Right hindlimb (tissue), 1 donor: Measurements from ENCODE around the gene RFNG.

Experiments used
- DNase-seq: peaks from one replicate; pipeline ENCODE4 v3.0.0-alpha.2; 2018

The RFNG gene

DNA sequence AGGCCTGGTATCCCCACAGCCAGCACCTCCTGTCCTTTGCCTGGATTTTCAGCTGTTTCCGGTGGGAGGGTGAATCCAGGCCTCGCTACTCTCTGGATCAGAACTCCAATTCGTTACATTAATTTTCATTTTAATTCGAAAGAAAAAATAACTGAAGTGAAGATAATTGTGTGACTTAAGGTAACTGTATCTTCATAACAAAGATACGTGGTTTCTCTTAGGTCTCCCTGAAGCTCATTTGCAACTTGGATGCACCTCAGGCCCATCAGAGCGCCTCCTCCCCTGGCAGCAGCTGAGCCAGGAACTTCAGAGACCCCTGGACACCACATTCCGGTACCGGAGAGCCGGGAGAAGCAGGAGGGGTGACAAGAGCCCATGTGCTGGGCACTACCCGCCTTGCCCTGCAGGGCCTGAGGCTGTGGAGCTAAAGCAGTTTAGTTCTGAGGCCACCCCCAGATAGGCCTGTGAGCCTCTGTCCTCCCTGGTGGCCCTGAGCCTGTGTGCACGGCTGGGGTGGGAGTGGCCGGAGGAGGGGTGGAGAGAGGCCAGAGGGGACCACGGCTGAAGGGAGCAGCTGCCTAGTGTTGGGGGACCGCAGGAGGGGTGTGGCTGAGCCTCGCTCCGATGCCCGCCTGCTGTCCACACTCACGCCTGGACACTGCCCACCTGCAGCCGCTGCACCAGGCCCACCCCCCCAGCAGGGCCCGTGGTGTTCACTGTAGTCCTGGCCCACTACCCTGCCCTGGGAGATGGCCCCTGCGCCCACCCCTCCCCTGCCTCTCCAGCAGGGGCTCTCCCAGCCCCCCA lies 25.4 kb upstream of the RFNG start:
- no peak for DNase-seq

- no peak for DNase-seq
These were observed 24.6 kb upstream of the RFNG start for GRCh38 chr17:82076018-82076784.

DNA sequence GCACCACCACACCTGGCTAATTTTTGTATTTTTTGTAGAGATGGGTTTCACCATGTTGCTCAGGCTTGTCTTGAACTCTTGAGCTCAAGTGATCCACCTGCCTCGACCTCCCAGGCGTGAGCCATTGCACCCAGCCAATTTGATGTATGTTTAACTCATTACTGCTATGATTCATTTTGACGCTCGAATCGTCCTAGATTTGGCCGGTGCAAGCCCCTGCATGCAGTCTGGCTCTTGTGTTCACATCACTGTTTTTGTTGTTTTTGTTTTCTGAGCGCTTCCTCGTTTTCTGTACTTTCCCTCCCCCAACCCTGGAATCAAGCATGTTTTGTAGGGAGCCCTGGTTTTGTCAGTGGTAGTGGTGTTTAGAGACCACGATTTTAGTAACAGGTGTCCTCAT lies 21.8 kb upstream of the RFNG start:
- DNase-seq: no peak

DNA sequence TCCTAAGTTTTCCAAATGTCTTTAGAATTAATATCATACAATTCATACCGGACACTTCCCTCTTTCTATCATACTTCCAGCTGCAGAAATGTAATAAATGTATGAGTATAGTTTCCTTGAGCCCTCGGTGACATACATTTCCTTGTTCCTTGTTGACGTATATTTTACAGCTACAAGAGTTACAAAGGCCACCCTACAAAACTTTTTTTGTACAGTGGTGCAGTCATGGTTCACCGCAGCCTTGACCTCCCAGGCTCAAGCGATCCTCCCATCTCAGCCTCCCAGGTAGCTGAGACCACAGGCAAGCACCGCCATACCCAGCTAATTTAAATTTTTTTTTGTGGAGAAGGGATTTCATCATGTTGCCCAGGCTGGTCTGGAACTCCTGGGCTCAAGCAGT lies 21.2 kb upstream of the RFNG start:
- DNase-seq: no peak

DNA sequence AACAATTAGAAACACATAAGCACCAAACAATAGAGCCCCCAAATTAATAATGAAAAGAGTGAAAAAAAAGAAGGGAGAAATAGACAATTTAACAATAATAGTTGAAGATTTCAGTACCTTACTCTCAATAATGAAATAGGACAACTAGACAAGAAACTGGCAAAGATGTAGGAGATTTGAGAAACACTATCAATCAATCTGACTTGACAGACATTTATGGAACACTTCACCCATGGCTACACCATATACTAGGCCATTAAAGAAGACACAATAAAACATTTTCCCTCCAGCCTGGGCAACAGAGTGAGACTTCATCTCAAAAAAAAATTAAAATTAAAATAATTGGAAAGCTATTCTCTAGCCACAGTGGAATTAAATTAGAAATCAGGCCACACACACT lies 19.0 kb upstream of the RFNG start:
- no peak for DNase-seq

GRCh38 chr17:82065638-82066303 lies 14.2 kb upstream of the RFNG start, which contains the start of gene DUS1L:
DUS1L (minus strand) TSS chr17:82065804; CDS start chr17:82065059, 745 bp downstream.
- DNase-seq: peak; percentile 66

- DNase-seq: no peak
These were observed 13.6 kb upstream of the RFNG start for GRCh38 chr17:82065193-82065637.

GRCh38 chr17:82064433-82065192 lies 13.0 kb upstream of the RFNG start:
- DNase-seq: no peak

DNA sequence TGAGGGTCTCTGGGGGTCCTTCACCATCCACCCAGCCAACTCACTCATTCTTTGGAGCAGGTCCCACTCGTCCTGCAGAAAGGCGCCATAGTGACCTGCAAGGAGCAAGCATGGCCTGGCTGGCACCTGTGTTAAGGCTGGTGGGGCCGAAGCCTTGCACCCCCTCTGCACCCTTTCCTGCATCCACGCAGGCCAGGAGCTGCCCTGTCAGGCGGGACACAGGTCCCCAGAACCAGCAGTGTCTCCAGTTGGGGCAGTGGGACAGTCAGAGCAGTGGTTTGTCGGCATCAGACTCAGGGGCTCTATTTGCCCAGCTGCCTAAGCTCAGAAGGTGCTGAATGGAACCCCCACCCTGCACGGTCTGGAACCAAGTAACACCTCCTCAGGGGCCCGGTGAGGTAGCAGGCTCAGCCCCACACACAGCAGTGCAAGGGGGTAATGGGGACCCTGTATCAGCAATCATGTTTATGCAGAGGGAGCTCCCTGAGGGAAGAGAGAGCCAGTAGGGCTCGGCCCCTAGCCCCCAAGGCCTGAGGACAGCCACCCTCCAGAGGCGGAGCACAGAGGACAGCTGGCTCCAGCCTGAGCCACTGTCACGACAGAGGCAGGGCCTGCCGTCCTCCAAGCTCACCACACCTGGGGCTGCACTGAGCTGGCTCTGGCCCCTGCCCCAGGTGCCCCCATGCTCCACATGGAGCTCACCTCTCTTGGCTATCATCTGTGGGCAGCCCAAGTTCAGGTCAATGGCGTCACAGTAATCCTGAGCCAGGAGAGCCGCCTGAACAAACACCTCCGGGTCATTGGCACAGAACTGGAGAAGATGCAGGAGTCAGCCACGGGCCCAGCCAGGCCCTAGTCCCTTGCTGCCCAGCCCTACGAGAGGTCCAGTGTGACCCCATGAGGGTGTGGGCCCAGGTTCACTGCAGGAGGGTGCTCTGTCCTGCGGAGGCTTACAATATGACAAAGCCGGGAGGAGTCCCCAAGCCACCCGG lies 12.1 kb upstream of the RFNG start:
- no peak for DNase-seq

DNA sequence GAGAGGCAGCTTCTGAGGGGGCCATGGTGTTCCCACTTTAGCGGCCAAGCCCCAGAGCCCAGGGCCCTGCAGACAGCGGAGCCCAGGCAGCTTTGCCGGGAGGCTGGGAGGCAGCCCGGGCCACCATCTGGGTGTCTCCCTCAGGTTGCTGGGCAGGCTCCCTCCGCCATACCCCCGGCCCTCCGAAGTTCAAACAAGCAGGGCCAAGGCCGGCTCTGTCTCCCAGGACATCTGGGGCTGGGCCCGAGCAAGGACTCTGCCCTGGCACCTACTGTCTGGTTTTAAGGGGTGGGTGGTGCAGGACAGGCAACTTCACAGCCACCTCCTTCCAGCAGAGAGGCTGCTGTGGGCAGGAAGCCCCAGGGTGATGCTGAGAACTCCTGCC lies 11.4 kb upstream of the RFNG start:
- DNase-seq: no peak

- no peak for DNase-seq
These were observed 10.7 kb upstream of the RFNG start for GRCh38 chr17:82062076-82062983.

DNA sequence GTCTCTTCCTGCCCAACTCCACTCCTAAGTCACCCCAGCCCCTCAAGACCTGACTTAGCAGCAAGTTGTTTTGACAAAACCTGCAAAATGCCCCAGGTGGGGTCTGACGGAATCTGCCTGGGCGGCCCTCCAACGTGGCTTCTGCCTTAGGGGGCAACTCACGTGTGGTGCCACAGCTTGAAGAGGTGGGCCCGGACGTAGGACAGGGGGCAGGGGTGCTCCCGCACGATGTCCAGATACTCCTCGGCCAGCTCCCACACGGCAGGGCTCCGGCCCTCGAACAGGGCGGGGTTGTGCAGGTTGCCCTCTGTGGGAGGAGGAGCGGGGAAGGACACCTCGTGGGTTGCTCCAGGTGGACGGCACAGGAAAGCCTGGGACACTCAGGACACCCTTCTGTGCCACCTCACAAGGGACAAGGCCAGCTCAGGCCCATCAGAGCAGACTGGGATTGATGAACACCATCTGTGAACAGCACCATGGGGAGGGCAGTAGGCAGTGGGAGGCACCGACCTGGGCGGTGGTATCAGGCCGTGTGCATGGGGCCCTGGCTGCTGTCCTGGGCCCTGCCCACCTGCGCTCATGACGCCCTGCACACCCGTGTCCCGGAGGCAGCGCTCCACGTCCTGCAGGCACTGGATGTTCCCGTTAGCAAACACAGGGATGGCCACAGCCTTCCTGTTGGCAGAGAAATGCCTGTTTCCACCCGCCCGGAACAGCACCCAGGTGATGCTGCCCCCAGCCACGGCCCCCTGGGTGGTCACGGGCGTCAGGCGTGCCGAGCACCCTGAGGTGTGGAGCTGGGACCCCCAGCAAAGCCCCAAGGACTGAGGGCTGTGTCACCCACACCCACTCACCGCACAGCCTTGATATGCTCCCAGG lies 9.7 kb upstream of the RFNG start:
- no peak for DNase-seq

DNA sequence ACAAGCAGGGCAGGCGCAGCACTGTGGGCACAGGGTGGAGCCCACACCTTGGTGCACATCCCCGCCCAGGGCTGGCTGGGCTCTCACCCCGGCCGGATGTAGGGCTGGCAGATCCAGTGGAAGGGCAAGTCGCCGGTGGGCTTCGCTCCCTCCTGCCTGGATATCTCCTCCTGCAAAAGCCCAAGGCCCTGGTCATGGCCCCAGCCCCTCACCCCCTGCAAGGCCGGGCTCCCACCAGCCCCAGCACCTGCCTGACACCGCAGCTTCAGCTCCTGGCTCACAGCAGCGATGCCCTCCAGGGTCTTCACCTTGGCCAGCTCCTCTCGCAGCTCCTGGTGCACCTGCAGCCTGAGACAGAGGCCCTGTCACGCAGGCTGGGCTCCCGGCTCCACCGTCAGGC lies 9.0 kb upstream of the RFNG start:
- no peak for DNase-seq

GRCh38 chr17:82060001-82060380 lies 8.4 kb upstream of the RFNG start:
- DNase-seq: no peak

DNA sequence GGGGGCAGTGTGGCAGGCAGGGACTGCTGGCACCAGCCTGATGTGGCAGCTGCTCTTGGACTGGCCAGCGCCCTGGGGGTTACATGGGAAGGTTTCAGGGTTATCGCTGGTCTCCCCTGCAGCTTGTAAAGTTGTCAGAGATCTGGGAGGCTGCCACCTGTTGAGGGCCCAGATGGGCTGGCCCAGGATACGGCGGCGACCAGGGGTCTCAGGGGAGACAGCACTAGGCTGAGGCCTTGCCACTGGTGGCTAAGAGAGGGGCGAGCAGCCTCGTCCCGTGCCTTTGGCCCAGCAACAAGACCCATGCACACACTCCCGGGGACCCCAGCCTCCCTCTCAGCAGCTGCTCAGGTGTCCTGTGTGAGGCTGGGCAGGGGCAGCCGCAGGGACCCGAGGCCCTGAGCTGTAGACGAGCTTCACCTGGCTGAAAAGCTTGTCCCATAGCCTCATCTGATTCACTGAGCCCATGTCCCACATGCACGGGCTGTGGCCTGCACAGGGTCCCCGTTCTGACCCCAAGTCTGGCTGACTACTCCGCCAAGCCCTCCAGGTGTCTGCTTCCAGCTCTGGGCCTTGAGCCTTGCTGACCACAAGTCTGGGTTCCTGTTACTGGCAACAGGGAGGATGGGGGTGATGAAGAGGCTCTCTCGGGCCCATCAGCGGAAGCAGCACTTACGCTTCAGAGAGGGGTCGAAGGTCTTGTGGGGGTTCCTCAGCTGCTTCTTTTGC lies 7.8 kb upstream of the RFNG start:
- no peak for DNase-seq

DNA sequence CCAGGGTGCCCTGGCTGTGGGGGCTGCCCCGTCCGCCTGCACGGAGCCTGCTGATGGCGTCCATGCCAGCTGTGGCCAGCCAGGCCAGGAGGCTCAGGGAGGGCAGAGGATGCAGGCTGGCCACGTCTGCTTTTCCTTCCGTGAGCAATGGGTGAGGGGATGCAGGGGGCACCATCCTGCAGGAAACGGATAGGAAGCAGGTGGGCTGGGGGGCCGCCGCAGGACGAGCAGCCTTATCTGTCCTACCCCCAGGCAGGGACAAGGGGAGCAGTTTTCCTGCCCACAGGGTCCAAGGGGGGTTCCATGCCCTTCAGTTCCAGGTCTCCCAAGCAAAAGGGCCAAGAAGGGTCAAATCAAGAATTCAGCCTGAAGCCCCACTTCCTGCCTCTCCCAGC lies 7.2 kb upstream of the RFNG start:
- DNase-seq: no peak

- peak; percentile 16 for DNase-seq
These were observed 6.7 kb upstream of the RFNG start for GRCh38 chr17:82058230-82058854.
